C1 segment of cervical spinal cord (tissue), 14 donors: Measurements from ENCODE around the gene PLD5.

Experiments
- DNase-seq, 14 donors: peaks; one replicate each; lab custom pipeline; 2025; lab: John Stamatoyannopoulos, UW

The PLD5 gene

GRCh38 chr1:242524571-242525359, at the start of gene PLD5:
PLD5 (minus strand) TSS chr1:242524697.
- DNase-seq: peak in 7 of 14 donors; percentile 7 to 53 (median 26)

GRCh38 chr1:242569867-242570266, 45.4 kb upstream of the PLD5 start:
- no peak for DNase-seq

- DNase-seq: no peak
Measured at GRCh38 chr1:242568666-242569065, 44.2 kb upstream of the PLD5 start.

GRCh38 chr1:242567596-242567995, 43.1 kb upstream of the PLD5 start:
- DNase-seq: no peak

GRCh38 chr1:242556759-242557158, 32.3 kb upstream of the PLD5 start:
- DNase-seq: no peak

GRCh38 chr1:242556276-242556675, 31.8 kb upstream of the PLD5 start:
- no peak for DNase-seq

GRCh38 chr1:242554577-242554976, 30.1 kb upstream of the PLD5 start:
- no peak for DNase-seq

GRCh38 chr1:242546849-242547729, 22.6 kb upstream of the PLD5 start:
- DNase-seq: no peak

GRCh38 chr1:242546441-242546840, 21.9 kb upstream of the PLD5 start:
- no peak for DNase-seq

GRCh38 chr1:242544071-242544470, 19.6 kb upstream of the PLD5 start:
- DNase-seq: no peak

- no peak for DNase-seq
Measured at GRCh38 chr1:242542271-242542670, 17.8 kb upstream of the PLD5 start.

- no peak for DNase-seq
Measured at GRCh38 chr1:242535986-242536385, 11.5 kb upstream of the PLD5 start.

GRCh38 chr1:242534753-242535152, 10.3 kb upstream of the PLD5 start:
- no peak for DNase-seq

GRCh38 chr1:242530761-242531160, 6.3 kb upstream of the PLD5 start:
- no peak for DNase-seq

- no peak for DNase-seq
Measured at GRCh38 chr1:242525769-242526168, 1.3 kb upstream of the PLD5 start.

- DNase-seq: peak in 3 of 14 donors; percentile 9 to 25 (median 19)
Measured at GRCh38 chr1:242525360-242525722, 844 bp upstream of the PLD5 start.

GRCh38 chr1:242523719-242524570, 552 bp downstream of the PLD5 start:
- DNase-seq: peak in 11 of 14 donors; percentile 19 to 76 (median 59)

- peak in 5 of 14 donors; percentile 3 to 39 (median 29) for DNase-seq
Measured at GRCh38 chr1:242522996-242523718, 1.3 kb downstream of the PLD5 start.

GRCh38 chr1:242522304-242522945, 2.1 kb downstream of the PLD5 start:
- peak in 3 of 14 donors; percentile 2 to 40 (median 29) for DNase-seq

GRCh38 chr1:242515555-242515954, 8.9 kb downstream of the PLD5 start:
- DNase-seq: no peak
